Neutrophil (primary cell): ENCODE results near the gene GCK.
"Not testable (repeated sequence)": the region's sequence is repeated elsewhere in the genome, so short reads cannot be mapped to it uniquely, and the experiment has no call there.

Source experiments
- H3K27ac ChIP-seq: fragments of 200-600 bp; sonication (generic); 2 replicates; pipeline ENCODE4 v1.5.1; 2016; ENCODE audit warnings: mild to moderate bottlenecking, moderate library complexity
- H3K27me3 ChIP-seq: fragments of 200-600 bp; sonication (generic); 2 replicates; pipeline ENCODE4 v1.6.0; 2016; ENCODE audit warnings: mild to moderate bottlenecking
- H3K36me3 ChIP-seq: fragments of 200-600 bp; sonication (generic); 2 replicates; pipeline ENCODE4 v1.5.1; 2017
- H3K4me1 ChIP-seq, 2 experiments: fragments of 200-600 bp in 1 of 2; sonication (generic) in 1 of 2; 1 replicate in 1 of 2; 2 replicates in 1 of 2; pipeline versions ENCODE4 v1.5.1 to v1.6.1; 2013 to 2016; ENCODE audit warnings: low read depth in 1 of 2, low read length in 1 of 2, mild to moderate bottlenecking in 1 of 2, moderate library complexity in 1 of 2; ENCODE audit not compliant: control insufficient read depth in 1 of 2, insufficient read depth in 1 of 2
- H3K4me3 ChIP-seq, 2 experiments: fragments of 200-600 bp in 1 of 2; sonication (generic) in 1 of 2; 1 replicate in 1 of 2; 2 replicates in 1 of 2; pipeline ENCODE4 v1.5.1; 2013 to 2016; ENCODE audit warnings: low read depth in 1 of 2, low read length in 1 of 2, mild to moderate bottlenecking in 1 of 2, moderate library complexity in 1 of 2
- H3K9me3 ChIP-seq: fragments of 200-600 bp; sonication (generic); 2 replicates; pipeline ENCODE4 v1.5.1; 2016
- CTCF ChIP-seq: fragments of 200-600 bp; sonication (generic); IDR thresholded peaks from 2 replicates; pipeline ENCODE4 v1.5.1; 2016; ENCODE audit warnings: antibody characterized with exemption

The GCK gene

GRCh38 chr7:44182827-44183226 lies 6.4 kb downstream of the GCK start:
- Histone ChIP-seq H3K4me3 (no peak overlapping the region), H3K9me3 (no peaks in the 10 kb centered on the region), H3K27ac (no peak overlapping the region), H3K27me3 (peaks cover 8% of the 10 kb centered on the region), H3K36me3 (no peaks in the 10 kb centered on the region), H3K4me1 (no peaks in the 10 kb centered on the region)
- TF ChIP-seq CTCF: no peak

GRCh38 chr7:44180631-44181030 lies 8.6 kb downstream of the GCK start:
- Histone ChIP-seq H3K36me3 (no peaks in the 10 kb centered on the region), H3K27me3 (peaks cover 8% of the 10 kb centered on the region), H3K9me3 (no peaks in the 10 kb centered on the region), H3K27ac (no peak overlapping the region), H3K4me3 (no peak overlapping the region), H3K4me1 (no peaks in the 10 kb centered on the region)
- TF ChIP-seq CTCF: no peak

- Histone ChIP-seq H3K27ac (no peak overlapping the region), H3K9me3 (no peaks in the 10 kb centered on the region), H3K4me3 (no peak overlapping the region), H3K36me3 (no peaks in the 10 kb centered on the region), H3K4me1 (no peaks in the 10 kb centered on the region), H3K27me3 (peaks cover 1% of the 10 kb centered on the region)
- no peak for TF ChIP-seq CTCF
Observed at GRCh38 chr7:44177570-44178131, 11.6 kb downstream of the GCK start.

- Histone ChIP-seq H3K27me3 (no peaks in the 10 kb centered on the region), H3K4me1 (no peaks in the 10 kb centered on the region), H3K27ac (no peak overlapping the region), H3K36me3 (no peaks in the 10 kb centered on the region), H3K9me3 (no peaks in the 10 kb centered on the region), H3K4me3 (no peak overlapping the region)
- no peak for TF ChIP-seq CTCF
Observed at GRCh38 chr7:44176486-44176885, 12.8 kb downstream of the GCK start.

GRCh38 chr7:44175730-44176129 lies 13.5 kb downstream of the GCK start:
- Histone ChIP-seq H3K4me3 (no peak overlapping the region), H3K27me3 (no peaks in the 10 kb centered on the region), H3K9me3 (no peaks in the 10 kb centered on the region), H3K4me1 (no peaks in the 10 kb centered on the region), H3K36me3 (no peaks in the 10 kb centered on the region), H3K27ac (no peak overlapping the region)
- no peak for TF ChIP-seq CTCF

- H3K4me3 ChIP-seq, H3K9me3 ChIP-seq, H3K4me1 ChIP-seq, H3K27ac ChIP-seq, H3K27me3 ChIP-seq, H3K36me3 ChIP-seq: not testable (repeated sequence)
Observed at GRCh38 chr7:44174694-44174948, 14.6 kb downstream of the GCK start.
